ENCODE results near the gene UVRAG. TPM values are rescaled to one million over a fixed set of nuclear protein-coding genes. Genes with fewer than 3 reads are reported as not detected.

The UVRAG gene
- total and polyA plus RNA-seq, 2 donors (not counting 1 experiment from before 2014, with no cell fraction given), result 37.7 to 94.1 TPM

- H3K4me3 ChIP-seq (ENCODE audit: control extremely low read depth in 1 of 5, extremely low read depth in 1 of 5, insufficient read depth in 1 of 5, low read depth in 2 of 5, low read length in 4 of 5), result no peak overlapping the region
Observed at GRCh38 chr11:76083563-76084451, 268.8 kb downstream of the UVRAG start.

More at GRCh38 chr11:76083563-76084451, 268.8 kb downstream of the UVRAG start:
- Mint-ChIP-seq H3K9me3 (ENCODE audit: insufficient read depth) (no peaks in the 10 kb centered on the region), H3K27ac (no peak overlapping the region), H3K4me1 (peaks cover 7% of the 10 kb centered on the region), H3K27me3 (no peaks in the 10 kb centered on the region), H3K4me3 (no peak overlapping the region)
- ChIA-PET POLR2A (no interaction called here), CTCF (no interaction called here)
- WGBS (ENCODE audit: insufficient coverage), result 86% methylated on average over 1 of the region's 7 CpGs
- H3K4me2 ChIP-seq (replicated peaks; ENCODE audit: low read depth, low read length, poor library complexity, severe bottlenecking), result no peak overlapping the region
- TF ChIP-seq CTCF (IDR thresholded peaks at IDR 0.05), result no peak
- no peak for TF ChIP-seq EZH2 (IDR thresholded peaks at IDR 0.05; ENCODE audit: borderline replicate concordance, insufficient read depth, low read depth, low read length, poor library complexity, severe bottlenecking)
- no peaks in the 10 kb centered on the region for H3K9me3 ChIP-seq (ENCODE audit: control extremely low read depth in 1 of 3, control insufficient read depth in 2 of 3, insufficient read depth in 1 of 3, low read length in 2 of 3)
- no peak for ATAC-seq (ENCODE audit: low read depth)
- intact Hi-C loops (cut with micrococcal nuclease), result no loop called here
- no peak for DNase-seq
- H2AFZ ChIP-seq (ENCODE audit: insufficient read depth, low read depth, low read length, poor library complexity, severe bottlenecking), result no peak overlapping the region
- no peak overlapping the region for H3K27ac ChIP-seq (ENCODE audit: low read length in 2 of 2)
- no peak overlapping the region for H3K9ac ChIP-seq (ENCODE audit: low read length)
- H4K20me1 ChIP-seq (ENCODE audit: control insufficient read depth, insufficient read depth, low read length, poor library complexity, severe bottlenecking), result no peaks in the 10 kb centered on the region
- peaks cover 1 to 22% of the 10 kb centered on the region in 2 experiments for H3K36me3 ChIP-seq (replicated peaks in 1 of 2; ENCODE audit: control extremely low read depth in 1 of 2, control insufficient read depth in 1 of 2, extremely low read depth in 1 of 2, insufficient read depth in 2 of 2, low read length in 1 of 2)
- H3K4me1 ChIP-seq (ENCODE audit: control insufficient read depth in 2 of 2, insufficient read depth in 2 of 2, low read length in 2 of 2), result no peaks in the 10 kb centered on the region
- peaks cover 27% of the 10 kb centered on the region for H3K79me2 ChIP-seq (ENCODE audit: control insufficient read depth, insufficient read depth, low read length)
- no peaks in the 10 kb centered on the region for H3K27me3 ChIP-seq (replicated peaks in 1 of 4; ENCODE audit: control extremely low read depth in 1 of 4, control insufficient read depth in 3 of 4, insufficient read depth in 4 of 4, low read length in 3 of 4)
